Stimulated activated naive B cell treated with anti-CD40 and anti-IgM and Interleukin-4, amounts not matched to agents 10 μg/mL and 1 μg/mL and 100 μg/mL, for 72 hours (primary cell): ENCODE data around the gene ARMCX6.
"Not testable (repeated sequence)": the region's sequence is repeated elsewhere in the genome, so short reads cannot be mapped to it uniquely, and the experiment has no call there.

Experiments used
- ATAC-seq, 2 donors: fragments of 150-1000 bp; cut with Tn5 transposase; replicated peaks; 2 replicates each; pipeline ENCODE4 v1.10.0; 2021; ENCODE audit warnings: moderate library complexity in 1 of 2
- DNase-seq: peaks from one replicate; pipeline ENCODE4 v3.0.0; 2021
- H3K27ac Mint-ChIP-seq: one replicate; pipeline ENCODE4 v1.8.0; 2022; ENCODE audit warnings: mild to moderate bottlenecking, mixed read lengths
- H3K27me3 Mint-ChIP-seq, 2 donors: one replicate each; pipeline ENCODE4 v1.8.0; 2022; ENCODE audit warnings: mixed read lengths in 2 of 2
- H3K36me3 Mint-ChIP-seq, 2 donors: one replicate each; pipeline ENCODE4 v1.8.0; 2022; ENCODE audit warnings: mixed read lengths in 2 of 2, mild to moderate bottlenecking in 1 of 2
- H3K4me1 Mint-ChIP-seq, 2 donors: one replicate each; pipeline ENCODE4 v1.8.0; 2022; ENCODE audit warnings: mixed read lengths in 2 of 2, mild to moderate bottlenecking in 1 of 2
- H3K4me3 Mint-ChIP-seq, 2 donors: one replicate each; pipeline ENCODE4 v1.8.0; 2022; ENCODE audit warnings: mild to moderate bottlenecking in 2 of 2, mixed read lengths in 2 of 2, moderate library complexity in 1 of 2
- H3K9me3 Mint-ChIP-seq, 2 donors: one replicate each; pipeline ENCODE4 v1.8.0; 2022; ENCODE audit warnings: mixed read lengths in 2 of 2, mild to moderate bottlenecking in 1 of 2

Gene ARMCX6

GRCh38 chrX:101617211-101618191, at the start of gene ARMCX6:
Gene ARMCX6 (minus strand): TSS chrX:101618000. CDS start chrX:101616620, 1,380 bp downstream.
- ATAC-seq (peak; percentile 96), DNase-seq (peak; percentile 65)
- peak within 1 kb of the TSS; percentile 89 for H3K27ac Mint-ChIP-seq
- peak within 1 kb of the TSS; percentile 89 to 94 for H3K4me3 Mint-ChIP-seq
- peaks cover 4 to 6% of the 10 kb centered on the region in 2 donors for H3K36me3 Mint-ChIP-seq
- peaks cover 8 to 17% of the 10 kb centered on the region in 2 donors for H3K4me1 Mint-ChIP-seq
- H3K27me3 Mint-ChIP-seq: no peaks in the 10 kb centered on the region
- H3K9me3 Mint-ChIP-seq: no peaks in the 10 kb centered on the region

- no peaks in the 10 kb centered on the region for H3K9me3 Mint-ChIP-seq
- H3K36me3 Mint-ChIP-seq: no peaks in the 10 kb centered on the region
- peak; percentile 20 for DNase-seq
- H3K27ac Mint-ChIP-seq: no peak within 1 kb of the TSS
- H3K4me1 Mint-ChIP-seq: peaks cover 3 to 4% of the 10 kb centered on the region in 2 donors
- H3K27me3 Mint-ChIP-seq: peaks cover 0 to 25% of the 10 kb centered on the region in 2 donors
- peak; percentile 77 to 88 for ATAC-seq
- peak within 1 kb of the TSS; percentile 84 to 88 for H3K4me3 Mint-ChIP-seq
Measured at GRCh38 chrX:101659601-101660063, 41.8 kb upstream of the ARMCX6 start, which contains the start of gene ARMCX2. Gene ARMCX2 (minus strand): TSS chrX:101659850. CDS start chrX:101657588, 2,262 bp downstream.

GRCh38 chrX:101658661-101659491, 41.1 kb upstream of the ARMCX6 start:
- H3K36me3 Mint-ChIP-seq: no peaks in the 10 kb centered on the region
- peaks cover 3 to 4% of the 10 kb centered on the region in 2 donors for H3K4me1 Mint-ChIP-seq
- peaks cover 0 to 18% of the 10 kb centered on the region in 2 donors for H3K27me3 Mint-ChIP-seq
- H3K4me3 Mint-ChIP-seq: peak overlapping the region; percentile 84 to 88
- peak; percentile 21 for DNase-seq
- H3K27ac Mint-ChIP-seq: no peak overlapping the region
- H3K9me3 Mint-ChIP-seq: no peaks in the 10 kb centered on the region
- ATAC-seq: peak; percentile 73 to 76

GRCh38 chrX:101657495-101657894, 39.7 kb upstream of the ARMCX6 start:
- Mint-ChIP-seq H3K9me3 (no peaks in the 10 kb centered on the region), H3K27me3 (peaks cover 0 to 10% of the 10 kb centered on the region in 2 donors), H3K4me3 (no peak overlapping the region), H3K4me1 (peaks cover 3 to 4% of the 10 kb centered on the region in 2 donors), H3K27ac (no peak overlapping the region), H3K36me3 (no peaks in the 10 kb centered on the region)
- no peak for DNase-seq
- no peak for ATAC-seq

- DNase-seq: no peak
- no peak for ATAC-seq
- peaks cover 3 to 4% of the 10 kb centered on the region in 2 donors for H3K4me1 Mint-ChIP-seq
- H3K4me3 Mint-ChIP-seq: no peak overlapping the region
- H3K9me3 Mint-ChIP-seq: no peaks in the 10 kb centered on the region
- no peak overlapping the region for H3K27ac Mint-ChIP-seq
- H3K27me3 Mint-ChIP-seq: peaks cover 0 to 6% of the 10 kb centered on the region in 2 donors
- no peaks in the 10 kb centered on the region for H3K36me3 Mint-ChIP-seq
Measured at GRCh38 chrX:101656817-101657216, 39.0 kb upstream of the ARMCX6 start.

GRCh38 chrX:101655534-101655933, 37.7 kb upstream of the ARMCX6 start:
- H3K4me1 Mint-ChIP-seq: peaks cover 3 to 4% of the 10 kb centered on the region in 2 donors
- peaks cover 0 to 6% of the 10 kb centered on the region in 2 donors for H3K27me3 Mint-ChIP-seq
- ATAC-seq: no peak
- no peak for DNase-seq
- no peaks in the 10 kb centered on the region for H3K36me3 Mint-ChIP-seq
- peak overlapping the region in 1 of 2 donors; percentile 8 for H3K4me3 Mint-ChIP-seq
- no peaks in the 10 kb centered on the region for H3K9me3 Mint-ChIP-seq
- H3K27ac Mint-ChIP-seq: no peak overlapping the region

GRCh38 chrX:101647716-101648115, 29.9 kb upstream of the ARMCX6 start:
- not testable (repeated sequence) for ATAC-seq, DNase-seq, H3K27me3 Mint-ChIP-seq, H3K9me3 Mint-ChIP-seq, H3K36me3 Mint-ChIP-seq, H3K4me3 Mint-ChIP-seq, H3K27ac Mint-ChIP-seq, H3K4me1 Mint-ChIP-seq

GRCh38 chrX:101642093-101642492, 24.3 kb upstream of the ARMCX6 start:
- Mint-ChIP-seq H3K9me3 (no peaks in the 10 kb centered on the region), H3K4me3 (no peak overlapping the region), H3K27ac (no peak overlapping the region), H3K4me1 (no peaks in the 10 kb centered on the region), H3K36me3 (peaks cover 0 to 3% of the 10 kb centered on the region in 2 donors), H3K27me3 (no peaks in the 10 kb centered on the region)
- DNase-seq (no peak), ATAC-seq (no peak)

- H3K4me3 Mint-ChIP-seq: no peak overlapping the region
- no peaks in the 10 kb centered on the region for H3K4me1 Mint-ChIP-seq
- ATAC-seq (no peak), DNase-seq (no peak)
- no peaks in the 10 kb centered on the region for H3K9me3 Mint-ChIP-seq
- no peaks in the 10 kb centered on the region for H3K27me3 Mint-ChIP-seq
- peaks cover 0 to 3% of the 10 kb centered on the region in 2 donors for H3K36me3 Mint-ChIP-seq
- H3K27ac Mint-ChIP-seq: no peak overlapping the region
Measured at GRCh38 chrX:101639583-101639982, 21.8 kb upstream of the ARMCX6 start.

GRCh38 chrX:101619364-101619763, 1.6 kb upstream of the ARMCX6 start:
- Mint-ChIP-seq H3K9me3 (no peaks in the 10 kb centered on the region), H3K4me1 (peaks cover 17 to 23% of the 10 kb centered on the region in 2 donors)

GRCh38 chrX:101605728-101606127, 12.1 kb downstream of the ARMCX6 start:
- ATAC-seq (no peak), DNase-seq (no peak)
- H3K27me3 Mint-ChIP-seq: no peaks in the 10 kb centered on the region
- no peaks in the 10 kb centered on the region for H3K9me3 Mint-ChIP-seq
- no peak overlapping the region for H3K27ac Mint-ChIP-seq
- H3K4me1 Mint-ChIP-seq: no peaks in the 10 kb centered on the region
- no peaks in the 10 kb centered on the region for H3K36me3 Mint-ChIP-seq
- H3K4me3 Mint-ChIP-seq: no peak overlapping the region

More at GRCh38 chrX:101619364-101619763, 1.6 kb upstream of the ARMCX6 start:
- H3K27ac Mint-ChIP-seq: no peak overlapping the region
- peaks cover 11 to 20% of the 10 kb centered on the region in 2 donors for H3K36me3 Mint-ChIP-seq
- DNase-seq (no peak), ATAC-seq (no peak)
- H3K27me3 Mint-ChIP-seq: no peaks in the 10 kb centered on the region
- H3K4me3 Mint-ChIP-seq: no peak overlapping the region

- ATAC-seq (no peak), DNase-seq (no peak)
- Mint-ChIP-seq H3K9me3 (no peaks in the 10 kb centered on the region), H3K4me3 (no peak overlapping the region), H3K27me3 (no peaks in the 10 kb centered on the region), H3K27ac (no peak overlapping the region), H3K36me3 (no peaks in the 10 kb centered on the region), H3K4me1 (no peaks in the 10 kb centered on the region)
Measured at GRCh38 chrX:101605146-101605545, 12.7 kb downstream of the ARMCX6 start.

- Mint-ChIP-seq H3K36me3 (no peaks in the 10 kb centered on the region), H3K27ac (no peak overlapping the region), H3K4me3 (no peak overlapping the region), H3K27me3 (peaks cover under 1 to 3% of the 10 kb centered on the region in 2 donors), H3K9me3 (no peaks in the 10 kb centered on the region), H3K4me1 (no peaks in the 10 kb centered on the region)
- ATAC-seq: no peak
- no peak for DNase-seq
Measured at GRCh38 chrX:101602077-101602476, 15.7 kb downstream of the ARMCX6 start.

GRCh38 chrX:101599592-101599991, 18.2 kb downstream of the ARMCX6 start:
- not testable (repeated sequence) for H3K27me3 Mint-ChIP-seq, H3K36me3 Mint-ChIP-seq, H3K27ac Mint-ChIP-seq, H3K4me3 Mint-ChIP-seq, DNase-seq, H3K4me1 Mint-ChIP-seq, H3K9me3 Mint-ChIP-seq, ATAC-seq
